K562 (cell line): ENCODE data around the gene CHRNB1. TPM values are rescaled to one million over a fixed set of nuclear protein-coding genes. Genes with fewer than 3 reads are reported as not detected.
A peak's percentile ranks its signal among the peaks of the same experiment; 100 is the strongest.

ENCODE experiments used
- ATAC-seq: fragments of 200-7000 bp; cut with Tn5 transposase; 3 replicates; pipeline ENCODE4 v1.9.1; 2020; ENCODE audit warnings: moderate library complexity
- BruUV-seq: library from RNA; stranded (reverse); fragments of 400-500 nt; replicated peaks from 2 replicates; lab custom pipeline; 2021; lab: Mats Ljungman, UMichigan
- CTCF ChIA-PET: fragments of 300-600 bp; formaldehyde crosslinking; extraction: SDS; loops from one replicate; lab custom pipeline; 2021; ENCODE audit warnings: low intra/inter-chr PET ratio; lab: Yijun Ruan, JAX
- POLR2A ChIA-PET: fragments of 300-600, 350-650 bp; sonication (Branson Sonifier 250); formaldehyde crosslinking; extraction: SDS; loops from one replicate; lab custom pipeline; 2021; ENCODE audit warnings: antibody characterized with exemption, inconsistent platforms; lab: Yijun Ruan, JAX
- DNase-seq, 4 experiments: peaks; one replicate each; pipeline versions ENCODE4 v3.0.0 to v3.0.0-alpha.2; 2011 to 2018; ENCODE audit warnings: low spot score in 3 of 4, mixed read lengths in 3 of 4; ENCODE audit errors: extremely low read depth in 1 of 4
- FAIRE-seq: peaks from 2 replicates; lab custom pipeline; 2011; peaks lifted over from hg19 to GRCh38; lab: Jason Lieb, UNC
- H2AFZ ChIP-seq: 2 replicates; pipeline ENCODE4 v1.6.0; 2011; ENCODE audit warnings: low read depth, low read length, control low read depth, inconsistent platforms
- H3K27ac ChIP-seq: fragments of 200-600 bp; 3 replicates; pipeline ENCODE4 v1.8.0; 2011; ENCODE audit warnings: low read depth, mild to moderate bottlenecking, control low read depth, inconsistent platforms, low read length, moderate library complexity, mixed read lengths; ENCODE audit errors: extremely low read depth
- H3K27me3 ChIP-seq, 2 experiments: fragments of 300-600 bp in 1 of 2; 2 replicates in 1 of 2; 3 replicates in 1 of 2; pipeline versions ENCODE4 v1.6.0 to v1.8.0; 2011; ENCODE audit warnings: inconsistent platforms in 2 of 2, low read length in 2 of 2, mild to moderate bottlenecking in 1 of 2, mixed read lengths in 1 of 2, moderate library complexity in 1 of 2; ENCODE audit not compliant: control insufficient read depth in 2 of 2, insufficient read depth in 2 of 2
- H3K36me3 ChIP-seq: fragments of 300-600 bp; 3 replicates; pipeline ENCODE4 v1.8.0; 2011; ENCODE audit warnings: mild to moderate bottlenecking, low read length, inconsistent platforms; ENCODE audit not compliant: control insufficient read depth, insufficient read depth
- H3K4me1 ChIP-seq, 2 experiments: fragments of 200-600 bp in 1 of 2; replicated peaks in 1 of 2; 2 replicates in 1 of 2; 3 replicates in 1 of 2; pipeline versions ENCODE4 v1.5.1 to v1.8.0; 2011; ENCODE audit warnings: inconsistent platforms in 2 of 2, low read length in 2 of 2, mild to moderate bottlenecking in 1 of 2, mixed read lengths in 1 of 2, moderate library complexity in 1 of 2; ENCODE audit not compliant: control insufficient read depth in 2 of 2, insufficient read depth in 2 of 2
- H3K4me2 ChIP-seq: 2 replicates; pipeline ENCODE4 v1.6.1; 2011; ENCODE audit warnings: low read length, control low read depth, inconsistent platforms, mixed read lengths; ENCODE audit not compliant: insufficient read depth
- H3K4me3 ChIP-seq: fragments of 200-600 bp; sonication (generic), shearing (Covaris generic); 2 replicates; pipeline ENCODE4 v1.5.1; 2016; ENCODE audit warnings: control low read depth, inconsistent platforms
- H3K79me2 ChIP-seq: fragments of 200-600 bp; 3 replicates; pipeline ENCODE4 v1.8.0; 2011; ENCODE audit warnings: low read length, inconsistent platforms; ENCODE audit not compliant: control insufficient read depth, insufficient read depth
- H3K9ac ChIP-seq, 2 experiments: 2 replicates each; pipeline versions ENCODE4 v1.6.0 to v1.6.1; 2011; ENCODE audit warnings: low read depth in 2 of 2, low read length in 2 of 2, control low read depth in 1 of 2, inconsistent platforms in 1 of 2, mild to moderate bottlenecking in 1 of 2, mixed read lengths in 1 of 2; ENCODE audit not compliant: insufficient read depth in 1 of 2
- H3K9me1 ChIP-seq: one replicate; pipeline ENCODE4 v1.6.0; 2011; ENCODE audit warnings: inconsistent platforms, mild to moderate bottlenecking, low read length, moderate library complexity; ENCODE audit not compliant: control insufficient read depth, insufficient read depth
- H3K9me3 ChIP-seq: replicated peaks from 2 replicates; pipeline ENCODE4 v1.5.1; 2011; ENCODE audit warnings: low read depth, low read length, inconsistent platforms; ENCODE audit not compliant: control insufficient read depth, insufficient read depth
- H4K20me1 ChIP-seq: replicated peaks from 2 replicates; pipeline ENCODE4 v1.6.1; 2011; ENCODE audit warnings: low read length, inconsistent platforms, mixed read lengths; ENCODE audit not compliant: control insufficient read depth, insufficient read depth
- ATF6 ChIP-seq: sonication (generic); formaldehyde crosslinking; IDR thresholded peaks from 2 replicates; pipeline ENCODE4 v1.4.0; 2020; ENCODE audit warnings: mild to moderate bottlenecking, missing genetic modification reagents
- BCL6 ChIP-seq: fragments of 250-450 bp; sonication (Bioruptor Pico); IDR thresholded peaks from 2 replicates; pipeline ENCODE4 v1.4.0; 2020
- CHD2 ChIP-seq: IDR thresholded peaks from 2 replicates; pipeline ENCODE4 v1.6.1; 2011; ENCODE audit warnings: low read depth, low read length
- ETS2 ChIP-seq: IDR thresholded peaks from 2 replicates; pipeline ENCODE4 v1.6.1; 2016; ENCODE audit warnings: borderline replicate concordance, missing genetic modification characterization, mild to moderate bottlenecking, moderate library complexity, missing compliant biosample characterization; ENCODE audit not compliant: poor library complexity, severe bottlenecking
- ETV1 ChIP-seq: fragments of 450-650 bp; conservative IDR thresholded peaks from 2 replicates; pipeline ENCODE4 v1.6.1; 2016; ENCODE audit warnings: missing genetic modification characterization, control low read depth, low read depth, missing compliant biosample characterization
- KLF13 ChIP-seq: fragments of 450-650 bp; IDR thresholded peaks from 2 replicates; pipeline ENCODE4 v1.6.1; 2016; ENCODE audit warnings: missing genetic modification characterization, low read depth, mild to moderate bottlenecking, missing compliant biosample characterization, moderate library complexity, borderline replicate concordance
- MEIS2 ChIP-seq: fragments of 450-650 bp; IDR thresholded peaks from 2 replicates; pipeline ENCODE4 v1.6.1; 2014; ENCODE audit warnings: mild to moderate bottlenecking; ENCODE audit not compliant: partially characterized antibody
- NFIC ChIP-seq: fragments of 450-650 bp; IDR thresholded peaks from 2 replicates; pipeline ENCODE4 v1.6.1; 2017; ENCODE audit warnings: mild to moderate bottlenecking, inconsistent platforms
- RB1 ChIP-seq: fragments of 450-650 bp; IDR thresholded peaks from 2 replicates; pipeline ENCODE4 v1.6.1; 2017; ENCODE audit warnings: low read depth, mild to moderate bottlenecking
- TFE3 ChIP-seq: fragments of 450-650 bp; formaldehyde crosslinking; IDR thresholded peaks from 2 replicates; pipeline ENCODE4 v1.4.0; 2020; ENCODE audit warnings: mild to moderate bottlenecking, mixed read lengths
- TOE1 ChIP-seq, 2 experiments: fragments of 450-650 bp in 1 of 2; sonication (generic) in 1 of 2; formaldehyde crosslinking in 1 of 2; IDR thresholded peaks; 2 replicates each; pipeline versions ENCODE4 v1.7.1 to v1.8.0; 2016 to 2022; ENCODE audit warnings: borderline replicate concordance in 2 of 2, mild to moderate bottlenecking in 2 of 2, antibody characterized with exemption in 1 of 2, inconsistent platforms in 1 of 2, low read depth in 1 of 2, missing genetic modification reagents in 1 of 2, moderate library complexity in 1 of 2
- TRIM24 ChIP-seq, 2 experiments: fragments of 450-650 bp; IDR thresholded peaks; 2 replicates each; pipeline ENCODE4 v1.6.1; 2016
- YY1 ChIP-seq, 3 experiments: IDR thresholded peaks; 2 replicates each; pipeline ENCODE4 v1.6.1; 2011; ENCODE audit warnings: low read length in 2 of 3, mild to moderate bottlenecking in 2 of 3, moderate library complexity in 2 of 3, borderline replicate concordance in 1 of 3, control low read depth in 1 of 3, low read depth in 1 of 3; ENCODE audit not compliant: insufficient read depth in 3 of 3, insufficient replicate concordance in 2 of 3, control insufficient read depth in 1 of 3, insufficient read length in 1 of 3; ENCODE audit errors: extremely low read depth in 1 of 3
- ZNF134 ChIP-seq: fragments of 250-450 bp; sonication (Bioruptor Pico); conservative IDR thresholded peaks from 2 replicates; pipeline ENCODE4 v1.4.0; 2020
- ZNF174 ChIP-seq: fragments of 250-450 bp; sonication (Bioruptor Pico); IDR thresholded peaks from 2 replicates; pipeline ENCODE4 v1.4.0; 2020; ENCODE audit warnings: mild to moderate bottlenecking
- ZNF324 ChIP-seq: fragments of 250-450 bp; sonication (Bioruptor Pico); IDR thresholded peaks from 2 replicates; pipeline ENCODE4 v1.4.0; 2020; ENCODE audit warnings: mild to moderate bottlenecking
- WGBS: fragments of 100-300 bp; shearing (Covaris generic); methylation state at CpG from one replicate; pipeline ENCODE4 v1.1.6; 2016; ENCODE audit warnings: low coverage, mixed read lengths; ENCODE audit not compliant: insufficient coverage; ENCODE audit errors: missing lambda C conversion rate; 5-methylcytosine and 5-hydroxymethylcytosine counted together
- in situ Hi-C: fragments of 300-500 bp; cut with MboI; formaldehyde crosslinking; loops from 4 replicates; pipeline ENCODE4 v1.15.0; 2018; ENCODE audit warnings: inconsistent platforms, mixed read lengths
- intact Hi-C: fragments of 100-400 bp; cut with micrococcal nuclease; formaldehyde crosslinking; loops from 2 replicates; pipeline ENCODE4 v1.14.2; 2022
- polyA plus RNA-seq, 8 experiments: library from polyadenylated mRNA; depleted of rRNA in 4 of 8; stranded (reverse) in 5 of 8; unstranded in 3 of 8; fragments of >200 nt; fragmentation: Nextera tagmentation in 2 of 8; fragmentation: Illumina TruSeq in 1 of 8; extraction: Ambion mirVana in 2 of 8; extraction: Trizol in 1 of 8; gene quantifications; 2 replicates each; pipeline versions ENCODE4 v1.2.1 to v1.2.3, GENCODE V29; 2011 to 2014; ENCODE audit warnings: inconsistent platforms in 1 of 8, missing spikeins in 1 of 8
- total RNA-seq, 7 experiments: library from RNA; depleted of rRNA in 6 of 7; stranded (reverse); fragments of >200 nt in 6 of 7; fragmentation: Illumina TruSeq in 2 of 7; extraction: Trizol in 2 of 7; gene quantifications; 2 replicates each; pipeline versions ENCODE4 v1.2.1 to v1.2.3, GENCODE V29; 2011 to 2021; ENCODE audit warnings: low replicate concordance in 1 of 7

CHRNB1 gene
- total and polyA plus RNA-seq, 9 of the 15 experiments (the other 6 are each of a cell fraction or from before 2014, with no cell fraction given), result 4.7 to 12.3 (median 6.8) TPM

DNA sequence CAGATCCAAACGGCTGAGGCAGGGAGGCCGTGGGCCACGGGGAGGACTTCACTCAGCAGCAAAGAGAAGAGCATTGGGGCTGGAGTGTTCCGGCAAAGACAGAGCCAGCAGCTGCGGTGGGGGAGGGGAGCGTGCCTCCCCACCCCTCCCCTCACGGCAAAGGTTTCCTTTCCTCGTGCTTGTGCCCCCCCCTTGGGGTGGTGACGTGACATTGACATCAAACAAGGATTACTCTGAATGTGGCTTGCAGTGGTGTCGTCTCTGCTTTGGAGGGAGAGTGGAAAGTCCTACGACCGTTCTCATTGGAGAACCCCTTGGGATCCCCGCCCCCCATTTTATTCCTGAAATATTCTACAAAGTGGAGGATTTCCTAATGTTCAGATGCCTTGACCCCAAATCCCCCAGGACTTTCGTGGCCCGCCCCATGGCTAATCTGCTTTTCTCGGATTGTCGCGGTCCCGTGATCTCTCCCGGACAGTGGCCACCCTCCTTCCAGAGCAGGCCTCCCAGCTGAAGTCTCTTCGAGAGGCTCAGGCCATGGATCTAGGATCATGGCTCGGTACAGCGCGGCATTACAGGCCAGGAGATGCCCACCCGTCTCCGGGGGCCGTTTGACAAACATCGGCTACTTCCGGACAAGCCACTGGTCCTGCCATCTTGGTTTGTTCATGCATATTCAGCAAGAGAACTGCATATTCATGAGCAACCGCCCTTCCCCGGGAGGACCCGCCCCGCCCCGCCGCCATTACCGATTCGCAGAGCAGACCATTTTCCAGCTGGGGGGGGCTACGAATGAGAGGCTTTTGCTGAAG, 38.6 kb downstream of the CHRNB1 start:
- WGBS, result 1% methylated on average over 24 of the region's 38 CpGs
- CTCF ChIA-PET, result interaction anchor here (0.7 kb wide), 1 partner anchor 128 kb away, joined by 5 read pairs; no protein-coding TSS in a partner anchor
- Histone ChIP-seq H3K4me3 (peak overlapping the region; percentile 63), H3K27ac (peak overlapping the region; percentile 100), H4K20me1 (no peaks in the 10 kb centered on the region), H2AFZ (peak overlapping the region; percentile 99), H3K27me3 (no peaks in the 10 kb centered on the region), H3K36me3 (peaks cover 16% of the 10 kb centered on the region; the same call in 2 of the 3 replicates), H3K9me1 (no peaks in the 10 kb centered on the region), H3K79me2 (peaks cover 56% of the 10 kb centered on the region), H3K9ac (peak overlapping the region; percentile 96 to 99), H3K9me3 (no peaks in the 10 kb centered on the region), H3K4me2 (peak overlapping the region; percentile 97), H3K4me1 (peaks cover 16 to 44% of the 10 kb centered on the region in 2 experiments; a peak in 4 of 5 replicates)
- POLR2A ChIA-PET, result interaction anchor here (0.6 to 4.0 kb wide), 21 partner anchors 7 to 203 kb away, joined by 3 to 25 read pairs (median 4); partner anchors contain the start of genes CD68, TMEM102 and TMEM256
- FAIRE-seq (peak; percentile 96), DNase-seq (peak; percentile 58 to 94 (median 74)), ATAC-seq (peak; percentile 68)
- intact Hi-C loops, result loop anchor here (2.0 to 5.0 kb wide), 4 partner anchors 46 to 131 kb away; partner anchors contain the start of genes FGF11, KCTD11, SENP3 and TMEM102
- in situ Hi-C loops, result no loop called here
- TSS peak; percentile 79 for BruUV-seq
- TF ChIP-seq RB1, result peak; percentile 36; the same call in 1 of the 2 replicates
- no peak for TF ChIP-seq ETS2
- peak; percentile 68 for TF ChIP-seq CHD2
- peak; percentile 43 for TF ChIP-seq TFE3
- no peak for TF ChIP-seq ZNF324 (CRISPR knock-in tag)
- TF ChIP-seq ZNF134 (CRISPR knock-in tag), result no peak
- peak; percentile 76 for TF ChIP-seq ETV1
- peak; percentile 27; the same call in 1 of the 2 replicates for TF ChIP-seq NFIC
- peak in 1 of 2 experiments; percentile 35; a peak in 1 of 4 replicates for TF ChIP-seq TRIM24 (IDR thresholded peaks at IDR 0.05)
- no peak; the same call in 1 of the 2 replicates for TF ChIP-seq ATF6 (CRISPR knock-in tag)
- peak; percentile 56 for TF ChIP-seq MEIS2
- TF ChIP-seq YY1 (IDR thresholded peaks at IDR 0.05; ENCODE audit: borderline replicate concordance in 1 of 3, control insufficient read depth in 1 of 3, extremely low read depth in 1 of 3, insufficient read depth in 3 of 3, insufficient read length in 1 of 3, insufficient replicate concordance in 2 of 3, low read depth in 1 of 3, low read length in 2 of 3), result peak; percentile 61 to 92 (median 87)
- TF ChIP-seq BCL6 (CRISPR knock-in tag), result no peak
- no peak for TF ChIP-seq ZNF174 (CRISPR knock-in tag)
- 0 out of 2 replicates have a peak, but pooled peaks have one; percentile 12 for TF ChIP-seq KLF13 (tag)
- peak; percentile 67; the same call in 1 of the 2 replicates for TF ChIP-seq TOE1 (IDR thresholded peaks at IDR 0.05; ENCODE audit: borderline replicate concordance)
- no peak for TF ChIP-seq TOE1 (CRISPR knock-in tag; IDR thresholded peaks at IDR 0.05; ENCODE audit: borderline replicate concordance, low read depth)
